ENCODE measurements around the gene GPATCH8. TPM values are rescaled to one million over a fixed set of nuclear protein-coding genes. Genes with fewer than 3 reads are reported as not detected.
A peak's percentile ranks its signal among the peaks of the same experiment; 100 is the strongest.

GPATCH8 gene
- polyA plus RNA-seq, 3 donors = 8.8 to 15.9 (median 14.9) TPM

- peak overlapping the region in 2 of 7 donors; percentile 31 to 64 for H3K27ac Mint-ChIP-seq
- peaks cover 18 to 35% of the 10 kb centered on the region in 2 donors for H3K36me3 Mint-ChIP-seq
- H3K79me2 ChIP-seq (ENCODE audit: insufficient read depth, low read length) = peaks cover 17% of the 10 kb centered on the region
- intact Hi-C loops (cut with micrococcal nuclease) = no loop called here
- no peak overlapping the region for H2AFZ ChIP-seq (ENCODE audit: insufficient read depth, low read depth, low read length, poor library complexity, severe bottlenecking)
- H3K9ac ChIP-seq (ENCODE audit: insufficient read depth, low read length, poor library complexity, severe bottlenecking) = no peak overlapping the region
- H3K4me3 Mint-ChIP-seq = no peak overlapping the region
- H3K36me3 ChIP-seq (replicated peaks in 1 of 2; ENCODE audit: control insufficient read depth in 1 of 2, insufficient read depth in 2 of 2, low read length in 2 of 2) = peaks cover 6 to 26% of the 10 kb centered on the region in 2 donors
- no peaks in the 10 kb centered on the region for H3K27me3 Mint-ChIP-seq (ENCODE audit: low read depth in 3 of 3)
- H3K27me3 ChIP-seq (ENCODE audit: control insufficient read depth in 2 of 2, insufficient read depth in 2 of 2, low read length in 2 of 2) = no peaks in the 10 kb centered on the region
- no peak for TF ChIP-seq CTCF (IDR thresholded peaks at IDR 0.05)
- no peak overlapping the region for H3K27ac ChIP-seq (ENCODE audit: low read depth in 1 of 2, low read length in 2 of 2)
- no peak overlapping the region for H3K4me3 ChIP-seq (replicated peaks in 1 of 3; ENCODE audit: low read depth in 2 of 3, low read length in 3 of 3)
- H4K20me1 ChIP-seq (ENCODE audit: insufficient read depth, low read length) = peaks cover 56% of the 10 kb centered on the region
- peaks cover 5% of the 10 kb centered on the region for H3K4me1 Mint-ChIP-seq
- no peaks in the 10 kb centered on the region for H3K4me1 ChIP-seq (ENCODE audit: control insufficient read depth in 1 of 2, insufficient read depth in 2 of 2, low read length in 2 of 2)
- no CpG with 5 or more reads among the region's 6 CpGs for WGBS (ENCODE audit: insufficient coverage)
- H3K9me3 ChIP-seq (replicated peaks in 1 of 2; ENCODE audit: control insufficient read depth in 1 of 2, insufficient read depth in 1 of 2, low read length in 2 of 2) = no peaks in the 10 kb centered on the region
- H3K9me3 Mint-ChIP-seq = peaks cover 0 to 2% (median 0%) of the 10 kb centered on the region in 7 donors
- DNase-seq = no peak
- H3K4me2 ChIP-seq (replicated peaks; ENCODE audit: extremely low read depth, low read length, poor library complexity, severe bottlenecking) = no peak overlapping the region
Observed at GRCh38 chr17:44451016-44451627, 52.1 kb downstream of the GPATCH8 start.

- Mint-ChIP-seq H3K9me3 (peaks cover 0 to 2% (median 0%) of the 10 kb centered on the region in 7 donors), H3K27me3 (ENCODE audit: low read depth in 3 of 3) (no peaks in the 10 kb centered on the region), H3K27ac (peak overlapping the region in 2 of 7 donors; percentile 55 to 60), H3K4me1 (peaks cover 5% of the 10 kb centered on the region), H3K4me3 (no peak overlapping the region), H3K36me3 (peaks cover 8 to 24% of the 10 kb centered on the region in 2 donors)
- Histone ChIP-seq H3K79me2 (ENCODE audit: insufficient read depth, low read length) (peaks cover 26% of the 10 kb centered on the region), H3K9ac (ENCODE audit: insufficient read depth, low read length, poor library complexity, severe bottlenecking) (no peak overlapping the region), H3K9me3 (replicated peaks in 1 of 2; ENCODE audit: control insufficient read depth in 1 of 2, insufficient read depth in 1 of 2, low read length in 2 of 2) (no peaks in the 10 kb centered on the region), H3K4me2 (replicated peaks; ENCODE audit: extremely low read depth, low read length, poor library complexity, severe bottlenecking) (no peak overlapping the region), H3K27me3 (ENCODE audit: control insufficient read depth in 2 of 2, insufficient read depth in 2 of 2, low read length in 2 of 2) (no peaks in the 10 kb centered on the region), H3K4me1 (ENCODE audit: control insufficient read depth in 1 of 2, insufficient read depth in 2 of 2, low read length in 2 of 2) (no peaks in the 10 kb centered on the region), H2AFZ (ENCODE audit: insufficient read depth, low read depth, low read length, poor library complexity, severe bottlenecking) (no peak overlapping the region), H3K27ac (ENCODE audit: low read depth in 1 of 2, low read length in 2 of 2) (no peak overlapping the region), H4K20me1 (ENCODE audit: insufficient read depth, low read length) (peaks cover 69% of the 10 kb centered on the region), H3K36me3 (replicated peaks in 1 of 2; ENCODE audit: control insufficient read depth in 1 of 2, insufficient read depth in 2 of 2, low read length in 2 of 2) (peaks cover 0 to 7% of the 10 kb centered on the region in 2 donors), H3K4me3 (replicated peaks in 1 of 3; ENCODE audit: low read depth in 2 of 3, low read length in 3 of 3) (no peak overlapping the region)
- DNase-seq = peak in 2 of 3 donors; percentile 7 to 10
- intact Hi-C loops (cut with micrococcal nuclease) = no loop called here
- WGBS (ENCODE audit: insufficient coverage) = no CpG with 5 or more reads among the region's 1 CpG
- no peak for TF ChIP-seq CTCF (IDR thresholded peaks at IDR 0.05)
Observed at GRCh38 chr17:44448412-44448811, 54.8 kb downstream of the GPATCH8 start.
